KMS-11 (cell line): Measurements from ENCODE around the gene HOXA4.

Experiments used
- H2AFZ ChIP-seq: fragments of 200-600 bp; sonication (generic); 2 replicates; pipeline ENCODE4 v1.6.1; 2016; ENCODE audit warnings: antibody characterized with exemption, mixed run types, low read depth
- H3K27ac ChIP-seq: fragments of 200-600 bp; sonication (generic); 2 replicates; pipeline ENCODE4 v1.6.1; 2016; ENCODE audit warnings: mild to moderate bottlenecking, mixed run types
- H3K27me3 ChIP-seq: fragments of 200-600 bp; sonication (generic); 2 replicates; pipeline ENCODE4 v1.6.1; 2017; ENCODE audit warnings: mild to moderate bottlenecking, low read depth, mixed run types, moderate library complexity; ENCODE audit not compliant: insufficient read depth
- H3K36me3 ChIP-seq: fragments of 200-600 bp; sonication (generic); 2 replicates; pipeline ENCODE4 v1.6.1; 2017; ENCODE audit warnings: mild to moderate bottlenecking, mixed run types; ENCODE audit not compliant: insufficient read depth
- H3K4me1 ChIP-seq: fragments of 200-600 bp; sonication (generic); 2 replicates; pipeline ENCODE4 v1.6.1; 2016; ENCODE audit warnings: mild to moderate bottlenecking, low read depth, mixed run types; ENCODE audit not compliant: poor library complexity, severe bottlenecking
- H3K4me2 ChIP-seq: fragments of 200-600 bp; sonication (generic); 2 replicates; pipeline ENCODE4 v1.7.0; 2016; ENCODE audit warnings: mild to moderate bottlenecking, mixed run types
- H3K4me3 ChIP-seq: fragments of 200-600 bp; sonication (generic); IDR thresholded peaks from 2 replicates; pipeline ENCODE4 v1.6.1; 2017; ENCODE audit warnings: low read depth, low read length, mixed read lengths; ENCODE audit not compliant: insufficient read depth
- H3K79me2 ChIP-seq: fragments of 200-600 bp; sonication (generic); 2 replicates; pipeline ENCODE4 v1.6.1; 2016; ENCODE audit warnings: low read depth, mixed run types; ENCODE audit not compliant: insufficient read depth
- H3K9ac ChIP-seq: fragments of 200-600 bp; sonication (generic); 2 replicates; pipeline ENCODE4 v1.6.1; 2016; ENCODE audit warnings: mild to moderate bottlenecking, mixed run types
- H4K20me1 ChIP-seq: fragments of 200-600 bp; sonication (generic); 2 replicates; pipeline ENCODE4 v1.6.1; 2016; ENCODE audit warnings: mild to moderate bottlenecking, mixed run types; ENCODE audit not compliant: insufficient read depth
- CTCF ChIP-seq: fragments of 200-600 bp; sonication (generic); conservative IDR thresholded peaks from 2 replicates; pipeline ENCODE4 v1.6.1; 2017; ENCODE audit warnings: low read depth, mild to moderate bottlenecking, antibody characterized with exemption, low read length, moderate library complexity, mixed read lengths

The HOXA4 gene

GRCh38 chr7:27157702-27158431 lies 27.3 kb upstream of the HOXA4 start:
- H3K79me2 ChIP-seq: no peaks in the 10 kb centered on the region
- no peak overlapping the region for H3K27ac ChIP-seq
- H3K4me3 ChIP-seq: no peak overlapping the region
- no peak for TF ChIP-seq CTCF
- H3K4me2 ChIP-seq: no peak overlapping the region
- no peaks in the 10 kb centered on the region for H3K4me1 ChIP-seq
- no peak overlapping the region for H3K9ac ChIP-seq
- no peak overlapping the region for H2AFZ ChIP-seq
- no peaks in the 10 kb centered on the region for H3K36me3 ChIP-seq
- no peaks in the 10 kb centered on the region for H4K20me1 ChIP-seq
- H3K27me3 ChIP-seq: no peaks in the 10 kb centered on the region

GRCh38 chr7:27156916-27157701 lies 26.6 kb upstream of the HOXA4 start:
- H4K20me1 ChIP-seq: no peaks in the 10 kb centered on the region
- no peak for TF ChIP-seq CTCF
- no peak overlapping the region for H3K4me2 ChIP-seq
- no peak overlapping the region for H3K4me3 ChIP-seq
- no peaks in the 10 kb centered on the region for H3K4me1 ChIP-seq
- no peaks in the 10 kb centered on the region for H3K36me3 ChIP-seq
- no peak overlapping the region for H2AFZ ChIP-seq
- H3K27me3 ChIP-seq: no peaks in the 10 kb centered on the region
- no peak overlapping the region for H3K27ac ChIP-seq
- H3K79me2 ChIP-seq: no peaks in the 10 kb centered on the region
- H3K9ac ChIP-seq: no peak overlapping the region

- no peak within 1 kb of the TSS for H3K9ac ChIP-seq
- H2AFZ ChIP-seq: no peak within 1 kb of the TSS
- no peak within 1 kb of the TSS for H3K27ac ChIP-seq
- no peaks in the 10 kb centered on the region for H3K27me3 ChIP-seq
- no peaks in the 10 kb centered on the region for H3K79me2 ChIP-seq
- no peaks in the 10 kb centered on the region for H4K20me1 ChIP-seq
- no peak for TF ChIP-seq CTCF
- H3K4me1 ChIP-seq: no peaks in the 10 kb centered on the region
- no peak within 1 kb of the TSS for H3K4me2 ChIP-seq
- no peaks in the 10 kb centered on the region for H3K36me3 ChIP-seq
- no peak within 1 kb of the TSS for H3K4me3 ChIP-seq
Observed at GRCh38 chr7:27156508-27156898, 25.9 kb upstream of the HOXA4 start, which contains the start of gene HOXA7. Gene HOXA7, minus strand, starts transcription at chr7:27156675. Its CDS starts 130 bp downstream, at chr7:27156545.

GRCh38 chr7:27155816-27156507 lies 25.4 kb upstream of the HOXA4 start:
- Histone ChIP-seq H4K20me1 (no peaks in the 10 kb centered on the region), H3K79me2 (no peaks in the 10 kb centered on the region), H3K27ac (no peak overlapping the region), H3K36me3 (no peaks in the 10 kb centered on the region), H3K4me3 (no peak overlapping the region), H3K9ac (no peak overlapping the region), H3K4me2 (no peak overlapping the region), H3K27me3 (no peaks in the 10 kb centered on the region), H3K4me1 (no peaks in the 10 kb centered on the region), H2AFZ (no peak overlapping the region)
- no peak for TF ChIP-seq CTCF
